GM19438 (cell line): ENCODE data around the gene ABCA13.

Source experiments
- ATAC-seq: cut with Tn5 transposase; IDR thresholded peaks from one replicate; pipeline ENCODE4 v1.9.1; 2021; ENCODE audit warnings: low read depth; ENCODE audit not compliant: unreplicated experiment

The ABCA13 gene

DNA sequence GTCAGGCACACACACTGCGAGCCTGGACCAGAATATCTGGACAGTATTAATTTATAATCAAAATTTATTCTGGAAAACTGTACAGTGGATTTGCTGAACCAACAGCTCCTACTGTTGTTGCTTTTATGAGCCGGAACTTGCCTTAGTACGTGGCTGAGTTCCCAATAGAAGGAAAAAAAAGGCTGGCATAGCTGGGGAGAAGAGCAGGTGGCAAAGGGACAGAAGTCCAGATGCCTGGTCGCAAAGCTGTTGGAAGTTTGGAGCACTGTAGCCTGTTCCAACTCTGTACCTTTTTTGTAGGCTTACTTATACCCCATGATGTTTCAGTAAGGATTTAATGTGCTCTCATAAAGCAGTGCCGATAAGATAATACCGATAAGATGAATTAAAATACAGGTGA is 333.8 kb downstream of the ABCA13 start:
- ATAC-seq: no peak

DNA sequence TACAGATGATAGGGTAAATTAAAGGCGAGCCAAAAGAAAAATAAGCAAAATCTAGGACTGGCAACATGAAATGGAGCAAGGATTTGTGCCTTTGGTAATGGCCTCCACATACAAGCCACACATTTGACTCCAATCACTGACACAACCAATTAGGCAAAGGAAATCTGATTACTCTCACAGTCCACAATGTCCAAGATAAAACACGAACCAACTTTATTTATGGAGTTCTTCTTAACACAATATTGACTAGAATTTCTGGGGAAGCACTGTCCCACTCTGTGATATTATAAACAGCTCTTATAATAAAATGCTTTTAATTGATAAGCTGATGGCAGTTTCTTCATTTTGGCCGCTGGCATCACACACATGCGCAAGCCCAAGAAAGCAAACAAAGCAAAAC is 334.2 kb downstream of the ABCA13 start:
- no peak for ATAC-seq

DNA sequence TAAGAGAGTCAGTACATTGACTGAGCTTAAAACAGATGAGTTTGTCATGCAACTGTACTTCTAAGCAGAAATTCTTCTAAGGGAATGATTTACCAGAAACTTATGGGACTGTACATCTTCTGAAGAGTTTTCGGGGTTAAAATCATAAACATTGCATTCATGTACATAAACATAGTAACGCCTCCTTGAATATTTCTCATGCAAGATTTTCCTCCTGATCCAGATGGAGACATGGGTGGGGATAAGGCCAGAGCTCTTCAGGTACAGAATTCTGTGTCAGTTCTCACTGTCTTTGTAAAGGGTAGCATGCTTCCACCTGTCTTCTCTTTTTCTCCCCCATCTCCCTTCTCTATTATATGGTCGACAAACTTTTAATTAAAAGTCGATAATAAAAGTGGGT is 335.3 kb downstream of the ABCA13 start:
- no peak for ATAC-seq

DNA sequence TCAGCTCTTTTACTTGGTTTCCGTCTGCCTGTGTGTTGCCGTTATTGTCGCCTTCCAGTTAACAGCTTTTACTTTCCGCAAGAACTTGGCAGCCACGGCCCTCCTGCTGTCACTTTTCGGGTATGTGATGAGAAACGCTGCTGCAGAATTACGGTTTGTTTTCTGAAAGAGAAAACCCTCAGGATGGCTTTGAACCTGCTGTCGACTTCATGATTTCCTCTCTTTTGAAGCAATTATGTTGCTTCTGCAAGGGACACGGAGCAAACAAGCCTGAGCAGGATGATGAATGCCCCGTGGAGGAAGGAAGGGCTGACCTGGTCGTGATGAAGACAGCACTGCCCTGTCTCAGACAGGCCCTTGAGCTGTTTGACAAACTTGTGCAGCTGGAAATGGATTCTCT is 339.8 kb downstream of the ABCA13 start:
- ATAC-seq: no peak

DNA sequence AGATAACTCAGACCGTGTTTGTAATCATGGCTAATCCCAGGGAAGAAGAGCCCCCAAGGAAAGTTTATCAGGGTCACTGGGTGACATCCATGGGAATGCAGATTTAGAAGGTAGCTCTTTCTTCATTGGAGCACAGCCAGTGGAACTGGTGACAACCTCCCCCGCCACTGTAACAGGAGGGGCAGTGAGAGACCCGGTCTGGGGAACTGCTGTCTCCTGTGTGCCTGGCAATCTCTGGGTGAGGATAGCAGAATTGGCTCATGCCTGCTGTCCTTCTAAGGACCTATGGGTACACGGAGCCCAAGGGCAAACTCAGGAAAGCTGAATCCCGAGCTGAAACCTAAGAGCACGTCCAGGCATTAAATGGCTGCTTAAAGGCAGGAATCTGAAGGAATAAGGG is 341.6 kb downstream of the ABCA13 start:
- no peak for ATAC-seq

DNA sequence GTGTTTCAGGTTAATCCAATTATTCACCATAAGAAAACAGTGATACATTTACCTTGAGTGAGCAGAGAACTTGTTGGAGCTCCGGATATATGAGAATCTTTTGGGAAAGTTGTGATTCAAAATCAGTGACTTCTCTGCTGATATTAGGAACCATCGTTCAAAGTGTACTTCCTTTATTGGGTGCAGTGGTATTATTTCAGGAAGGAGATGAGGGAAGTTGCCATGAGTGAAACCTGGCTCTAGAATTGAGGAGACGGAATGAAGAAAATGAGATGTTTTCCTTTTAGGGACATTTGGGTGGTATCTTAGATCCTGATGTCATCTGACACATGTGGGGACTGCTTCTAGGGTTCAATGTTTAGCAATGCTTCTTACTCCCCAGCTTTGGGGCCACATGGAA is 343.9 kb downstream of the ABCA13 start:
- no peak for ATAC-seq

DNA sequence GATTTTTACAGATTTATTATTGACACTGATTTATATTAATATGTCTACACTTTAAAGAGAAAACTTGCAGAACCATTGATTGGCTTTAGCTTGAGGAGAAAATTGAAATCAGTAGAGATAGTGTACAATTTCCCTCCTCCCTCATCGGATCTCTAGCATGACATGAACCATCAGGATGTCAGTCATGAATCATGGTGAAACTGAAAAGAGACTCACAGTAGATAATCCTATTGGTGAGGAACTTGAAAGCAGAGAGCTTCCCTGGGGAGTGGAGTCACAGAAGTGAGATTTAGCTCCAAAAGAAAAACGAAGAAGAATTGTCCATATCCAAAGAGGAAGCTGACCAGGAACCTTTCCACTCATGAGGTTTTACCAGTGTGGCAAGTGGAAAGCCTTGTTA is 346.8 kb downstream of the ABCA13 start:
- no peak for ATAC-seq

DNA sequence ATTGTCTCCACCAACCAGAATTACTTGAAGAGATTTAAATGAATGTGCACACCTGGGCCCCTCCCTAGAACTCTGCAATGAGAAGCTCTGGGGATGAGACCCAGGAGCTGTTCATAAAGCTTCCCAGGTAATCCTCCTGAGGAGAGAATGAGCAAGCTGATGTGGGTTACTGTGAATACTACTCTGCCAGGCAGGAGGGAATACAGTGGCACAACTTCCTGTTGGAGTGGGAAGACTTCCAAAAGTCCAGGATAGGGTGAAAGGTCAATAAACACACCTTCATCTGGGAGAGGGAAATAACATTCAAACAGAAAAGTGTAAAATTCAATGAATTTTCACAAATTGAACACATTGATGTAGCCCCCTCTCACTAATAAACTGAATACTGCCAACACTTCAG is 351.4 kb downstream of the ABCA13 start:
- ATAC-seq: no peak

DNA sequence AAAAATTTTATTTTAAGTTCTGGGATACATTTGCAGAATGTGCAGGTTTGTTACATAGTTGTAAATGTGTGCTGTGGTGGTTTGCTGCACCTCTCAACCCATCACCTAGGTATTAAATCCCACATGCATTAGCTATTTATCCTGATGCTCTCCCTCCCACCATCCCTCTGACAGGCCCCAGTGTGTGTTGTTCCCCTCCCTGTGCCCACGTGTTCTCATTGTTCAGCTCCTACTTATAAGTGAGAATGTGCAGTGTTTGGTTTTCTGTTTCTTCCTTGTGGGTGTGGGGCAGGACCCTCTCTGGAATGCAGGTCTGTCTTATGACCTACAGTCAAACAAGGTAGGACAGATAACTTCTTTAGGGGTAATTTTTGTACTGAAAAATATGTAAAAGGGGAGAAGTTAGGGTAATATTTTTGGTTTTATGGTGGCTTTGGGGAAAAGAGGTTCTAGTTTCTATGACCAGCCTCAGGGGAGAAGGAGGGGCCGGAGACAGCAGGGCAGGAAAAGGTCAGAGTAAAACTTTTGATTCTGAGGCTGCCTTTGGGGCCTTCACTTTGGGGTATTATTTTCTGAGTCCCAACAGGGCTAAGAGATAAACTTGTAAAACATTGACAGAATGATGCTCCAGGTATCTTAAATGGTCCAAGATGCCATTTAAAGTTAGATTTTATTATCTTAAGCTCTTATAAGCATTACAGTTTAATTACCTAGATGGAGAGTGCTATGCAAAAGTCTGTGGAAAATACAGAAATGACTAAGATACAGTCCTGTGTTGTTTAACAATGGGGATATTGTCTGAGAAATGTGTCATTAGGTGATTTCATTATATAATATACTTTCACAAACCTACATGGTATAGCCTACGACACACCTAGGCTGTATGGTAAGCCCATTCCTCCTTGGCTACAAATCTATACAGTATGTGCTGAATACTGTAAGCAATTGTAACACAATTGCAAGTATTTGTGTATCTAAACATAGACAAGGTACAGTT is 354.8 kb downstream of the ABCA13 start:
- no peak for ATAC-seq

DNA sequence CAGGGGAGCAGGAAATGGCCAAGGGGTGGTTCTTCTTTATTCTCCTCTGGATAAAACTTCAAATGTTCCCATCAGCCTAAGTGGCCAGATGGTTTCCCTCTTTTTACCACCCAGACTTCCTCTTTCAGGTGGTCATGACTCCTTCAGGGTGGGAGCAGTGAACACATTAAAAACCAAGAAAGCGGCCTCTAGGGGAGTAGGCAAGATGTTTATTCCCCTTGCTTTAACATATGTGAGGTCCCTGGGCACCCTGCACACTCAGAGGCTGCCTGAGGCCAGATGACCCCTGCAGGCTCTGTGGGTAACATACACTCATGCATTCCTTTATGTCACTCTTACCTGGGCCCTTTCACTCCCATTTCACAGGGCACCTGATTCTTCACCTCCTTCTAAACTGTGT is 357.4 kb downstream of the ABCA13 start:
- ATAC-seq: no peak

DNA sequence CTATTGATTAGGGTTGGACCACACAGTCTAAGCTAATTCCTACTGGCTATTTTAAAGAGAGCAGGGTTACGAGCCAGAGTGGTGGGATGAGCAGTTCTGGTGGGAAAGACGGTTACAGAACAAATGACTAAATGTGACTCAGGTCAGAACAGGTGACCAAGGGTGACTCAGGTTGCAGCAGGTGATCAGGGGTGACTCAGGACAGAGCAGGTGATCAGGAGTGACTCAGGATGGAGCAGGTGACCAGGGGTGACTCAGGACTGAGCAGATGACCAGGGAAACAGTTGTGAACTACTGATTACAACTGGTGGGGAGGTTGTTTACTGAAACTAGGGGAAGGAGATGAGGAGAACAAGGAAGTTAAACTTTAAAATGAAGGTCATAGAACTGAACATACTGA is 366.3 kb downstream of the ABCA13 start:
- no peak for ATAC-seq

DNA sequence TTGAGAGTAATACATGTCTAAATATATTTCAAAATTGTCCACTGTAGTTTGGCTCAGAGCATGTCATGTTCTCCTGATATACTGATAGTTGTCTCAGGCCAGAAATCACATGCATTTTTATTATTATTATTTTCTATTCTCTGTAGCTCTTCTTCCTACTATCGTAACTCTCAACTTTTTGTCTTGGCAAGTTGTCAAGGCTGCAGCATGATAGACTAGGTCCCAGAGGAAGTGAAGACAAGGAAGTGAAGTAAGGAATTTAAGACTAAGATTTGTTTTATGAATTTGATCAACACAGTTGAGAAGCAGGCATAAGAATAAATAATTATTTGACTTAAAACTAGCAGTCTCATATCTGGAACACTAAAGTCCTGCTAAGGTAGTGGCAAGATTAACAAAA is 369.5 kb downstream of the ABCA13 start:
- no peak for ATAC-seq

DNA sequence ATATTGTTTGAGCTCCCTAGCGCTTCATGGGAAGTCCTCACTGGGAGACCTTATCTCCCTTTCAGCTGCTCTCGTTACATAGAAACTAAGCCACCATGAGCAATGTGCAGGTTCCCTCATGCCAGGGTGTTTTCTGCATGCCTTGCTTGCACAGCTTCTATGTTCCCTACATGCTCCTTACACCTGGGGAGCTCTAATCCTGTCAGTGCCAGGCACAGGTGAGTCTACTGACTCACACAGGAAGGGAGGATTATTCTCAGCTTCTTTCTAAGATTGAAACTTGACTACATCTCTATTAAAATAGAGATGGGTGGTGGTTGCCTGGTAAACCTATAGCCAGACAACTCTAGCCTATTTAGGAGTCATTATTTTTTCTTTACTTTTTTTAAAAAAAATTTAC is 377.4 kb downstream of the ABCA13 start:
- ATAC-seq: no peak

DNA sequence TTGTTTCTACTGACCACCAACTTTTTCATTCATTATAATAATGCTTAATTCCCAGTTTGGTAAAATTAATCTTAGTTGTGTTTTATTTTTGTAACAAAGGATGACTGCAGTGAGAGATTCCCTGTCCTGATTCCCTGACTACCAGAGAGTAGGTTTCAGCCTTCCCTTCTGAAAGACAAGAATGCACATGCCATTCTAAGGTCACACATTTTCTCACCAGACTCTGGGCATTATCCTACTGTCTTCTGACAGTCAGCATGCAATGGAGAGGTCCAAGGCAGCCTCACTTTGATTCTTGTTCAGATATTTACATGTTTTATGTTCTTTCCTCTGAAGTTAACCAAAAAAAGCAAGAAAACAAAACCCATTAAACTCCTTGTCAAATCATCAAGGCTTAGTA is 380.4 kb downstream of the ABCA13 start:
- ATAC-seq: no peak

DNA sequence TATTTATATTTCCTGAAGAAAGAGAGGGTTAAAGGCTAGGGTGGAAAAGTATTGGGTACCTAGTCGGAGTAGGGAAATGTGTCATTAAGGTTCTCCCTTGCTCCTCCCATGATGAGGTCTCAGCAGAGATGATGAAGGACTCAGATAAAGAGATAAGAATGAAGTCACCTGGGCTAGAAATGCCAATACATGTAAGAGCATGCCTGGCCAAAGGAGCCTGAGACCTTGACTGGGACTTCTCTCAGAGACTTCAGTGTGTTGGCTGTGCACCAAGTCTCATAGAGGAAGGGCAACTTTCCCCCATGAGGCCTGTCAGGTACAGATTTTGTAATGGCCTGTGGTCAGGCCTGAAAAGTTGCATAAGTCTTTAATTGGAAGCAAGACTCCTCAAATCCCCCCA is 392.1 kb downstream of the ABCA13 start:
- ATAC-seq: no peak

DNA sequence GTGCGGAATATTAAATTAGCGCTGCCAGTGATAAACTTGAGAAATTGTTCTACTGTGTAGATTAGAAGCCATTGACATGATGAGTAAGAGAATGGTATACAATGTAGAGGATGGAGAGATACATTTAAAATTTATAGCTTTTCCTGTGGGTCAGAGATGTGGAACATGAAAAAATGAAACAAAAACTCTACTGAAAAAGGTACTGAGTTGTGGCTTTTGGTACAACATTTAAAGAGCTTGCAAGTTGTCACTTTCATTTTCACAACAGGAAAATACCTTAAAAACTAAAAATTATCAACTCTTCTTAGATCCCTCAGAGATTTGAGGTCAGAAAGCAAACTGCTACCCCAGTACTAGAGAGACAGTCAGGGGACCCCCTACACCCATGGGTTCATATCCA is 404.3 kb downstream of the ABCA13 start:
- no peak for ATAC-seq

DNA sequence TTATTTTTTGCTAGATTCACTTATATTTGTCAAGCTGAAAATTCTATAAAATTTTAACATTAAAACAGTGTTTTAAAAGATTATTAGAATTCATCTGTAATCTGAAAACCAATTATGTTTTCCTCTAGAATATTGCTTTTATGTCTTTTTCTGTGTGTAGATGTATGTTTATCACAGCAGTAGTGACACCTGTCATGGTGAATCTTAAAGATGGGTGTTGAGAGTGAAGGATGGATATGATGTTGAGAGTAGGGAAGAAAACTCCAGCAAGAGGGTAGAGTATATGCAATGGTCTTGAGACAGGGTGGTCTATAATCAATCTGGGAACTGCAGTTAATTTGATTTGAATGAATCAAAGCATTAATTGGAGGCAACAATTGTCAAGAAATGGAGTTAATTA is 416.2 kb downstream of the ABCA13 start:
- ATAC-seq: no peak

DNA sequence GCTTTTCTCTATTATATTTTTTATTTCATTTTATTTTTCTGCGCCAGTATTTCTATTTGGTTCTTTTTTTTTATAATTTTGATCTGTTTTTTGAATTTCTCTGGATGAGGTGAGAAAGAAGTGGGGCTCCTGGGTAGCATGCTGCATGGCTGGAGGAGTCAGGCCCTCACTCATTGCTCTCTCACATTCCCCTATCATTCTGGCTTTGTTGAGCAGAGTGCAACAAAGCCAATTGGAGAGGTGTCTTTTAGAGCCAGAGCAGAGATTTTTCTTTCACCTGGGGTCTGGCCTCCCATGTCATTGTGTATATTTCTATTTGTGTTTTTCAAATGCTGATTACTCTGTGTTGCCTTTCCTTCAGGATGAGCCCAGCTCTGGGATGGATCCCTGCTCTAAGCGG is 423.1 kb downstream of the ABCA13 start:
- ATAC-seq: no peak

DNA sequence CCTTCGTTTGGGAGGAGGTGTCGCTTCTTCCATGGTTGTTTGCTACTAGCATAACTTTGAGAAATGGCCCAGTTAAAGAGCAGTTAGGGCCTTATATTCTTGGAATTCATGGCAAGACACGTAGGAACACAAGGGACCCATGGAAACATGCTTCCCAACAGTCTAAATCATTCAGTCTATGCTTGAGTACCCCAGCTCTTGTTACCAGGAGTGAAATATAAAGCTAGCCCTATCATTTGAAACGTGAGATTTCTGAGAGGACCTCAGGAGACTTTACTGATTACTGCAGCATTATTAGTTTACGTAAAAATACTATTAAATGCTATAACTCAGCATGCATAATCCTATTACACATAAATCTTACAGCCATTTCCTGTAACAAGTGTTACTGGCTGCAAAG is 424.5 kb downstream of the ABCA13 start:
- ATAC-seq: no peak

DNA sequence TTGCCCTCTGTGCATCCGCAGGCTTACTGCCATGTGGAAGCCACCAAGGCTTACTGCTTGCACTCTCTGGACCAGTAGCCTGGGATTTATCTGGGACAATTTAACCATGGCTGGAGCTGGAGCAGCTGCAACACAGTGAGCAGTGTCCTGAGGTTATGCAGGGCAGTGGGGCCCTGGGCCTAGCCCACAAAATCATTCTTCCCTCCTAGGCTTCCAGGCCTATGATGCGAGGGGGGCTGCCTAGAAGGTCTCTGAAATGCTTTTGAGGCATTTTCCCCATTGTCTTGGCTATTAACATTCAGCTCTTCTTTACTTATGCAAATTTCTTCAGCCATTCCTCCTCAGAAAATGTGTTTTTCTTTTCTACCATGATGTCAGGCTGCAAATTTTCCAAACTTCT is 439.4 kb downstream of the ABCA13 start:
- ATAC-seq: no peak

DNA sequence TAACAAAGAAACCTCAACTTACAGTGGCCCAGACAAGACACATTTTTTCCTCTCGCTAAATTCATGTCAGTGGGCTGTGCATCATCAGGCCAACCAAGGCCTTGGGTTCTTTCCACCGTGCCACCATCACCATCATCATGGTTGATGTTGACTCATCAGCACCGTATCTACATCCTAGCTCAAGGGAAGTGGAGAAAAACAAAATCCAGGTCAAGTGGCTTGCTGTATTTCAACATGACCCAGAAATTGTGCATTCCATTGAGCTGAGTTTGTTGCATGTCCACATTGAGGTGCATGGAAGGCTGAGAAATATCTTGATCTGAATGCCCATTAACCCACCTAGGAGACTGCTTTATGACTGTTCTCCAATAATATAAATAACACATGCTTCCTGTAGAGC is 440.7 kb downstream of the ABCA13 start:
- ATAC-seq: no peak

DNA sequence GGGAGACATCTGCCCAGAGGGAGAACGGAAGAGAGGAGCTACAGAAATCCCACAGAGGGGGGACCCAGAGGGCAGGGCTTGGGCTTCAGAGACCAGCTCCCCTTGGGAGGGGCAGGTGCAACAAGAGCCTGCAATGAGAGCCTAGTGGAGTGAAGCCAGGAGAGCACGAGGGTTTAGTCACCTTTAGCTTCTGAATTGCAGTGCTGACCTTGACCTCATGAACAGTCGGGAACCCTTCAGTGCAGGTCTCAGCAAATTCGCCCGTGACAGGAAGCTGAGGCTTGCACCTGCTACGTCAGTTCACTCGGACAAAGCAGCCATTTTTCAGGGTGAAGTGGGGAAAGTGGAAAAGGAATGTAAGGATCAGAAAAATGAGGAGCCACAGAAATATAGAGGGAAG is 446.2 kb downstream of the ABCA13 start:
- ATAC-seq: no peak

DNA sequence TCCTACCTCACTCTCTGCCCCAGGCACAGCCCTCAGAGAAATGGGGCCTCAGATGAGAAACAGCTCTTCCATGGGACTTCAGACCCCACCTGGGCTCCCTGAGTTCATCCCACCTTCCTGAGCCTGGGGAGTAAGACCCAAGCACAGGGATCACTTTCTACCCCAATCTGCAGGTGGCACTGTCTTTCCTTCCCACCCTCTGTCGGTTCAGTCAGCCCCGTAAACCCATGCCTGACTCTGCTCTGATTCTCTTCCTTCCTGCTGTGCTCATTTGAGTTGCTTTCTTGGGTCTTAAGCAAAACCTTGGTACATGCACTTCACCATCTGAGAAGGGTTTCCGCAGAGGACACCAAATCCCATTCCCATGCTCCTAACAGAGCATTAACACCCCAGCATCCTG is 446.7 kb downstream of the ABCA13 start:
- ATAC-seq: no peak
